DMS 273 (cell line): ENCODE measurements around the gene CHRM2.

Source experiments
- DNase-seq: peaks from one replicate; lab custom pipeline; 2025; ENCODE audit not compliant: unreplicated experiment; lab: John Stamatoyannopoulos, UW

Gene CHRM2

DNA sequence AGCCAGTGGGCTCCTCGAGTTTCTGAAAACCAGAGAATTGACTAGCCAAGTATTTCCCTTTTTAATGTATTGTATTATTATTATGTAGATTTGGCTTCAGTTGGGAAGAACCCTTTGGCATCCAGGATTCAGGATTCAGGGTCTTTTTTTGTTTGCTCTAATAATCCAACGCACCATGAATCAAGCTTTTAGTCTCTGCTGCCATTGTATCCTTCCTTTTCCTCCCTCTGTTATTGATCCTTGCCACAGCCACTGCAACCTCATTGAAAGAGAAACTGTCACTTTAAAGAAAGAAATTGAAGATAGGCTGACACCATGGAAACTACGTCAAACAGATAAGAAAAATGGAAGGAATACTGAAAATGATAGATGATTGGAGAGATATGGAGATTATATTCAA, 150.0 kb downstream of the CHRM2 start:
- no peak for DNase-seq

DNA sequence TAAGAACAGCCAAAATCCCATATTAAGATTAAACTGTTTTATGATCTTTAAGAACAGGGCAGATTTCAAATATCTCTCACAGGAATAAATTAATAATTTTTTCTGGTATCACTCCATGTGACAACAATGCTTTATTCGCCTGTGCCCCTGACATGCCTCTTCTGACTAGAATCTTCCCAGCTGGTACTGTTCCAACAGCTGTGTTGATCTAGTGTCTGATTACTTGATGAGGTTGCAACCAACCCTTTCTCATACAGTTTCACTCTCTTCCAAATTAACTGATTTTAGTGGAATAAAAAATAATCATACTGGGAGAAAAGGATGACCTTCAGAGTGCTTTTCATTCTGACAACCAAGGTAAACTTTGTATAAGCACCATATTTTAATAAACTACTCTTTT, 151.9 kb downstream of the CHRM2 start:
- DNase-seq = no peak

GRCh38 chr7:137025469-137026175, 157.2 kb downstream of the CHRM2 start:
- no peak for DNase-seq

- no peak for DNase-seq
Observed at GRCh38 chr7:137026176-137026500, 157.7 kb downstream of the CHRM2 start.

DNA sequence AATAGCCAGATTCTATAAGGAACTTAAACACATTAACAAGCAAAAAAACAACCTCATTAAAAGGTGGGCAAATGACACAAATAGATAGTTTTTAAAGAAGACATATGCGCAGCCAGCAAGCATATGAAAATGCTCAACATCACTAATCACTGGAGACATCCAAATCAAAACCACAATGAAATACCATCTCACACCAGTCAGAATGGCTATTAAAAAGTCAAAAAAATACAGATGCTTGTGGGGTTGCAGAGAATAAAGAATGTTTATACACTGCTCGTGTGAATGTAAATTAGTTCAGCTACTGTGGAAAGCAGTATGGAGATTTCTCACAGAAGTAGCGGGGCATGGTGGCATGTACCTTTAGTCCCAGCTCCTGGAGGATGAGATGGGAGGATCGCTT, 164.0 kb downstream of the CHRM2 start:
- no peak for DNase-seq

DNA sequence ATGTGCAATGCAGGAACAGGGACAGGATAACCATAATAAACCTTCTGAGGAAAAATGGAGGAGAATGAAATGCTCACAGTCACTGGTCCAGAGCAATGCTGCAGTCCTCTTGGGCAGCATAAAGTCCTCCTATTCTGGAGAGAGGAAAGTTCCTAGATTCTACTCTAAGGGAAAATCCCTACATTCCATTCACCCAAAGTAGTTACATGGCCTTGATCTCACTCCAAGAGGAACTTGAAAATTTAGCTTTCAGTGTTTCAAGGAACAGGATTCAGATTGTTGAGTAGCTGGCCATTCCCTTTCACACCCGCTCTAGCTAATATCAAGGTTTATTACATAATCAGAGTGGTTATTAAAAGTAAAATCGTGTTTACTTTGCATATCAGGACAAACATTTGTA, 168.3 kb downstream of the CHRM2 start:
- DNase-seq = no peak

GRCh38 chr7:137038706-137039105, 170.3 kb downstream of the CHRM2 start:
- DNase-seq = no peak

DNA sequence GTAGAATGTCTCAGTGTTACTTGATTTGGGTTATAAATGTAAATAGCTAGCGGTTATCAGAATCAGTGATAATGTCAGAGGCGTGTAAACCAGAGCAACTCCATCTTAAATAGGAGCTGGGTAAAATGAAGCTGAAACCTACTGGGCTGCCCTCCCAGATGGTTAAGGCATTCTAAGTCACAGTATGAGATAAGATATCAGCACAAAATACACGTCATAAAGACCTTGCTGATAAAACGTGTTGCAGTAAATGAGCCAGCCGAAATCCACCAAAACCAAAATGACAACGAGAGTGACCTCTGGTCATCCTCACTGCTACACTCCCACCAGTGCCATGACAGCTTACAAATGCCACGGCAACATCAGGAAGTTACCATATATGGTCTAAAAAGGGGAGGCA, 172.3 kb downstream of the CHRM2 start:
- DNase-seq = no peak

DNA sequence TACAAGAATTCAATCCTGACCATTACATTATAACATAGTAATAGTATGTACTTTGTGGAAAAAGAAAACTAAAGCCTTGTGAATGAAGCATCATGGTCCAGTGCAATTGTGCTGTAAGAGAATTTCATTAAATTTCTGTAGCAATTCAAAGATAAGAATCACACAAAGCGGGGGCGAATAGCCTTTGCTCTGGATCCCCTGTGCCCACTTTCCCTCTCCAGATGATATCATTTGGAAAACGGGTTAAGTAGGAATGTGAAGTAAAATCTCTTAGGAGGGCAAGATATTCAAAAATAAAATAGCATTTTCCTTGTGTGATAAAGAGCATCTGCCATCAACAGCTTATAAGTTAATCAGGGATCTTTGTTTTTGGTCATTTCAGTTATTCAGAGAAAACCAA, 177.1 kb downstream of the CHRM2 start:
- no peak for DNase-seq

DNA sequence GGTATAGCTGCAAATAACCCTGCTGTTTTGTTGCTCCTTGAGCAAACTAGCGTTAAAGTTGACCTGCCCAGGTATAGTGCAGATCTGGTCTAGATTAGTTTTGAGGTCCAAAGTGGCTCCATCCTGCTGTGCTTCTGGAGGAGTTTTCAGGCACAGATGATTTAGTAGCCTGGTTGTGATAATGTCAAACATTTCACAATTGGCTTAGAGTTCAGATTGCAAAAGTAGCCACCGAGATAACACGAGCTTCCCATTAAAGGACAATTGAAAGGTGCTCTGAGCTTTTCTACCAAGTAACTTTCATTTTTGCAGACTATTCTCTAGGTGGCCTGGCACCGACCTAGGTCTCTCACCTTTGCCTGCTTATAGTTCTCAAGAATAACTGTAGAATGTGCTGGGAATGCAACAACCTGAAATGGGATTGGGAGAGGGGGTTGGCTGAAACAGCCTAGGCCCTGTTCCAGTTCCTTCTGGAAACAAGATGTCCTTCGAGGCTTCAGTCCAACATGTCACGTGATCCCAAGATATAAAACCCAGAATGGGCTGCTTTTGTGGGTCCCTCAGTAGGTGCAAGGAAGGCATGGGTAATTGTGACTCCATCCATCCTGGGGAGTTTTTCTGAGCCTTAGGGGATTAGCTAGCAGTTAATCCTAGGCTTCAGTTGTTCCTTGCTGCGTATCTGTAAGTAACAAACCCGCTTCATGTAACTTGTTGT, 201.0 kb downstream of the CHRM2 start:
- no peak for DNase-seq
